ENCODE data around the gene MARCHF5.

MARCHF5 gene

GRCh38 chr10:92385831-92386230, 94.9 kb downstream of the MARCHF5 start:
- TF ChIP-seq TAF1 (IDR thresholded peaks at IDR 0.05; ENCODE audit: borderline replicate concordance, insufficient read depth, low read length) (no peak), POLR2AphosphoS5 (IDR thresholded peaks at IDR 0.05; ENCODE audit: low read depth, low read length) (no peak), REST (IDR thresholded peaks at IDR 0.05; ENCODE audit: insufficient read depth in 1 of 2, low read depth in 2 of 2, low read length in 2 of 2) (no peak), FOXP2 (optimal IDR thresholded peaks at IDR 0.05; ENCODE audit: borderline replicate concordance, extremely low read depth, extremely low read length, insufficient read depth) (no peak), SIN3A (IDR thresholded peaks at IDR 0.05; ENCODE audit: borderline replicate concordance, insufficient read depth, low read length) (no peak)

- TF ChIP-seq REST (IDR thresholded peaks at IDR 0.05; ENCODE audit: insufficient read depth in 1 of 2, low read depth in 2 of 2, low read length in 2 of 2): peak; percentile 94 to 97
- TF ChIP-seq POLR2AphosphoS5 (IDR thresholded peaks at IDR 0.05; ENCODE audit: low read depth, low read length): no peak
These were observed 96.4 kb downstream of the MARCHF5 start for GRCh38 chr10:92387289-92387940.

- peak in 1 of 2 experiments; percentile 53; a peak in 1 of 4 replicates for TF ChIP-seq REST (IDR thresholded peaks at IDR 0.05; ENCODE audit: insufficient read depth in 1 of 2, low read depth in 2 of 2, low read length in 2 of 2)
- no peak for TF ChIP-seq POLR2AphosphoS5 (IDR thresholded peaks at IDR 0.05; ENCODE audit: low read depth, low read length)
These were observed 104.3 kb downstream of the MARCHF5 start for GRCh38 chr10:92395271-92395670.
